Erythroblast (primary cell): ENCODE measurements around the gene TBX15.

Experiments
- GATA1 ChIP-seq: IDR thresholded peaks from 2 replicates; pipeline ENCODE4 v1.6.1; 2011; ENCODE audit warnings: low read depth, mild to moderate bottlenecking, control low read depth, low read length, moderate library complexity
- POLR2A ChIP-seq: IDR thresholded peaks from 2 replicates; pipeline ENCODE4 v1.6.1; 2011; ENCODE audit warnings: mild to moderate bottlenecking, low read length

DNA sequence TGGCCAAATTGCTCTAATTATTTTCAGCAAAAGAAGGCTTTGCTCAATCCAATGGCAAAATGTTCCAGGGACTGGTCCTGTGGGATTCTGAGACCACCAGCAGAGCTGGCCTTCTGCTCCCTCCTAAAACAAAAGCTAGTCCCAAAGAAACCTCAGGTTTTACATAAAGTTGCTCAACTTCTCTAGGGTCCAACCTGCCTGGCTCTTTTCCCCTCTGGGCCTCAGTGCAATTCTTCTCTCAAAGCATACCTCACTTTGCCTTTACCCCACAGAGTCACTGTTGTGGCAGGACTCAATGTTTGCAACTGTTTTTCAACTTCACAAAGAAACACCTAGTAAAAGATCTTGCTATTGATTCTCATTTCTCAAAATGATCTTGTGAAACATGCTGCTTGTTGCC, 39.8 kb downstream of the TBX15 start:
- TF ChIP-seq POLR2A (no peak), GATA1 (no peak)
